ENCODE data around the gene SLC35G2.
"Not testable (repeated sequence)": the region's sequence is repeated elsewhere in the genome, so short reads cannot be mapped to it uniquely, and the experiment has no call there.

The SLC35G2 gene

GRCh38 chr3:136835813-136836510 is 17.0 kb downstream of the SLC35G2 start:
- DNase-seq, result no peak

GRCh38 chr3:136836511-136837156 is 17.7 kb downstream of the SLC35G2 start:
- DNase-seq, result no peak

GRCh38 chr3:136838641-136839555 is 20.0 kb downstream of the SLC35G2 start:
- DNase-seq, result peak; percentile 68

GRCh38 chr3:136839556-136839931 is 20.6 kb downstream of the SLC35G2 start:
- DNase-seq, result no peak

- DNase-seq, result no peak
Observed at GRCh38 chr3:136840252-136840651, 21.3 kb downstream of the SLC35G2 start.

- DNase-seq, result no peak
Observed at GRCh38 chr3:136842294-136842693, 23.4 kb downstream of the SLC35G2 start.

GRCh38 chr3:136844724-136845123 is 25.8 kb downstream of the SLC35G2 start:
- DNase-seq, result no peak

- no peak for DNase-seq
Observed at GRCh38 chr3:136852180-136852579, 33.3 kb downstream of the SLC35G2 start.

GRCh38 chr3:136856665-136857064 is 37.7 kb downstream of the SLC35G2 start:
- DNase-seq, result peak; percentile 14

- peak; percentile 8 for DNase-seq
Observed at GRCh38 chr3:136858381-136858780, 39.5 kb downstream of the SLC35G2 start.

GRCh38 chr3:136860541-136860940 is 41.6 kb downstream of the SLC35G2 start:
- peak; percentile 17 for DNase-seq

GRCh38 chr3:136861890-136862616 is 43.1 kb downstream of the SLC35G2 start, which contains the start of gene NCK1:
Gene NCK1 (plus strand): TSS chr3:136862208. CDS start chr3:136928002, 65,794 bp downstream.
- peak; percentile 86 for DNase-seq

GRCh38 chr3:136862617-136863322 is 43.8 kb downstream of the SLC35G2 start:
- peak; percentile 15 for DNase-seq

- DNase-seq, result no peak
Observed at GRCh38 chr3:136869282-136869681, 50.4 kb downstream of the SLC35G2 start.

GRCh38 chr3:136872258-136872657 is 53.3 kb downstream of the SLC35G2 start:
- not testable (repeated sequence) for DNase-seq

- DNase-seq, result not testable (repeated sequence)
Observed at GRCh38 chr3:136879510-136879909, 60.6 kb downstream of the SLC35G2 start.

GRCh38 chr3:136882571-136882970 is 63.6 kb downstream of the SLC35G2 start:
- DNase-seq, result no peak

GRCh38 chr3:136883967-136884720 is 65.2 kb downstream of the SLC35G2 start:
- no peak for DNase-seq

GRCh38 chr3:136885357-136886213 is 66.7 kb downstream of the SLC35G2 start:
- no peak for DNase-seq

GRCh38 chr3:136889947-136890346 is 71.0 kb downstream of the SLC35G2 start:
- DNase-seq, result no peak
